ENCODE measurements around the gene TRIM51G. TPM values are rescaled to one million over a fixed set of nuclear protein-coding genes. Genes with fewer than 3 reads are reported as not detected.
"Not testable (repeated sequence)": the region's sequence is repeated elsewhere in the genome, so short reads cannot be mapped to it uniquely, and the experiment has no call there.

Gene TRIM51G, protein sequence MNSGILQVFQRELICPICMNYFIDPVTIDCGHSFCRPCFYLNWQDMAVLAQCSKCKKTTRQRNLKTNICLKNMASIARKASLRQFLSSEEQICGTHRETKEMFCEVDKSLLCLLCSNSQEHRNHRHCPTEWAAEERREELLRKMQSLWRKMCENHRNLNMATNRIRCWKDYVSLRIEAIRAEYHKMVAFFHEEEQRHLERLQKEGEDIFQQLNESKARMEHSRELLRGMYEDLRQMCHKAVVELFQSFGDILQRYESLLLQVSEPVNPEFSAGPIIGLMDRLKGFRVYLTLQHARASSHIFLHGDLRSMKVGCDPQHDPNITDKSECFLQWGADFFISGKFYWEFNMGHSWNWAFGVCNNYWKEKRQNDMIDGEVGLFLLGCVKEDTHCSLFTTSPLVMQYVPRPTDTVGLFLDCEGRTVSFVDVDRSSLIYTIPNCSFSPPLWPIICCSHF
- total RNA-seq: not detected
- long read RNA-seq: 0 reads

- DNase-seq (ENCODE audit: low spot score): not testable (repeated sequence)
These were observed at the start of gene TRIM51G for GRCh38 chr11:48983785-48984184. Gene TRIM51G (minus strand): TSS chr11:48983885. CDS start chr11:48981695, 2,190 bp downstream.

DNA sequence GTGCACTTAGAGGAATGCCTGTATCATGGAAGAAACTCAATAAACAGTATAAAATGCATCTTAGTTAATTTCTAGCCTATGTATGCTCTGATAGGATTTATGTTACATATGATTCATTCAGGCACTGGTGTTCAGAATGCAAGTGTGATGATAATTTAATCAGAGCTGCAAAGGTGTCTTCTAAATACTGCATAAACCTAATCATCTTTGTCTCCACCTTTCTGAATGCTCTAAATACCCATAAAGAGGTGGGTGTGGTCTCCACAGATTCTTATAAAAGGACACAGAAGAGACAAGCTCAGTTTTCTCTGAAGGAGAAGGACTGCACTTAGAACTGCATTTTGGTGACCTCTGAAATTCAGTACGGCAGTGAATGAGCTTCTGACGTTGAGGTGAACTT lies 44.8 kb upstream of the TRIM51G start, which contains the start of gene TRIM49B:
Gene TRIM49B (plus strand): TSS at position 301 of the 400 bp plus-strand sequence. CDS start 2,777 bp downstream, outside the sequence.
- not testable (repeated sequence) for DNase-seq (ENCODE audit: low spot score)

GRCh38 chr11:48968592-48968991 lies 15.1 kb downstream of the TRIM51G start:
- DNase-seq (ENCODE audit: low spot score): not testable (repeated sequence)

DNA sequence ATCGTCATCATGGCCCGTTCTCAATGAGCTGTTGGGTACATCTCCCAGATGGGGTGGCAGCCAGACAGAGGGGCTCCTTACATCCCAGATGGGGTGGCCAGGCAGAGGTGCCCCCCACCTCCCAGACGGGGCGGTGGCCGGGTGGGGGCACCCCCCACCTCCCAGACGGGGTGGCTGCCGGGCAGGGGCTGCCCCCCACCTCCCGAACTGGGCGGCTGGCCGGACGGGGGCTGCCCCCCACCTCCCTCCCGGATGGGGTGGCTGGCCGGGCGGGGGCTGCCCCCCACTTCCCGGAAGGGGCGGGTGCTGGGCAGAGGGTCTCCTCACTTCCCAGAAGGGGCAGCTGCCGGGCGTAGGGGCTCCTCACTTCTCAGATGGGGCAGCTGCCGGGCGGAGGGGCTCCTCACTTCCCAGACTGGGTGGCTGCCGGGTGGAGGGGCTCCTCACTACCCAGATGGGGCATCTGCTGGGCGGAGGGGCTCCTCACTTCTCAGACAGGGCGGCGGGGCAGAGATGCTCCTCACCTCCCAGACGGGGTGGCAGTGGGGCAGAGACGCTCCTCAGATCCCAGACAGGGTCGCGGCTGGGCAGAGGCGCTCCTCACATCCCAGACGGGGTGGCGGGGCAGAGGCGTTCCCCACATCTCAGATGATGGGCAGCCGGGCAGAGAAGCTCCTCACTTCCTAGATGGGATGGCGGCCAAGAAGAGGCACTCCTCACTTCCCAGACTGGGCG lies 28.2 kb downstream of the TRIM51G start:
- DNase-seq (ENCODE audit: low spot score): not testable (repeated sequence)

GRCh38 chr11:48945796-48946195 lies 37.9 kb downstream of the TRIM51G start:
- DNase-seq (ENCODE audit: low spot score): not testable (repeated sequence)

Other genes with a start within 250 kb of the TRIM51G start
- gene TRIM49B, start 44.9 kb upstream of the TRIM51G start, total RNA-seq: not detected
- gene TRIM64C, start 75.2 kb upstream of the TRIM51G start, total RNA-seq: not detected
- gene FOLH1, start 224.7 kb upstream of the TRIM51G start, total RNA-seq: 0.90 TPM

Data from mesenteric fat pad (tissue), 1 donor.